Activated CD4-positive, alpha-beta T cell treated with anti-CD3 and anti-CD28 coated beads for 48 hours (primary cell): ENCODE data around the gene B9D2.
A peak's percentile ranks its signal among the peaks of the same experiment; 100 is the strongest.

ENCODE experiments used
- DNase-seq: peaks from one replicate; pipeline ENCODE4 v3.0.0-alpha.2; 2020

B9D2 gene

DNA sequence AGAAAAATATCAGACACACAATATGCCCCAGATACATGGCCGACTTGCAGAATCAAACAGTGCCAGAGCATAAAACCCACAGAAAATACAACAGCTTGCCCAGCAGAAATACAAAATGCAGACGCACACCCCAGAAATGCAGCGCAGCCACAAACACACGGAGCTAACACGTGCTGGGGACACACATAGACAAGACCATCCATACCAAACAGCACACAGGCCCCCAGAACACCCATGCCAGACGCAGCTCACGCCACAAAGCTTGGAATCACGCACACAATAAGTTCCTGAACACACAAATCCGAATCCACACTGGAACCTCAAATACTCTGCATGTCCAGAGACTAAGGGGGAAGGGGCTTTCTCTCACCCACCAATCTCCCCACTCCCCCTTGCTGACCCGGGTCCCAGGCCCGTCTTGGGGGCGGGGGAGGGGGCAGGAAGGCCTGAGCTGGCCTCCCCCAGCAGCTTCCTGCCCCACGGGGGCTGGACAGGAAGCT is 36.8 kb downstream of the B9D2 start:
- DNase-seq = peak; percentile 32

DNA sequence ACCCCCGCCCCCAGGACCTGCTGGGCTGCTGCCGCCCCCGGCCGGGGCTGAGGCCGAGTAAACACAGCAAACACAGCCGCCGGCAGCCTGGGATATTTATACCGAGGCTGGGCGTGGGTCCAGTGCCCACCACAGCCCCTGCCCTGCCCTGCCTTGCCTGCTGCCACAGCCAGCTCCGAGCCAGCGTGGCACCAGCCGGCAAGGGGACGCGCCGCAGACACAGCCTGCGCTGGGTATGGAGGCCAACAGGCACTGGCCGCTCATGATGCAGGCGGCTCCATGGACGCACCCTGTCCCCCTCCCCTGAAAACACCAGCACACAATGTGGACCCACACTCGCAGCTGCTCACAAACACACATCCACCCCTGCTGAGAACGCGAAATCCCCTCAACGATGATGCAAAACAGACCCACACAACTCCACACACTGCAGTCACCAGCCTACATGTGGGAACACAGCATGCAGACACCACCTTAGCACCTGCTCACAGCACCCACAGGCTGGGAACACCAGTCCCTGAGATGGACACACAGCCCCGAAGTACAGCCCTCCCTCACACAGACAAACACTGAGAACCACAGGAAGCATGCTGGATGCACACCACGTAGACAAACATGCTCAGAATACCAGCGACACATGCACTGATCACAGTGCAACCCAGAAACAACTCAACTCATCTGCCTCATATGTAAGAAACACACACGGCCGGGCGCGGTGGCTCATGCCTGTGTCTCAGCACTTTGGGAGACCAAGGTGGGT is 37.8 kb downstream of the B9D2 start:
- DNase-seq = peak; percentile 57

DNA sequence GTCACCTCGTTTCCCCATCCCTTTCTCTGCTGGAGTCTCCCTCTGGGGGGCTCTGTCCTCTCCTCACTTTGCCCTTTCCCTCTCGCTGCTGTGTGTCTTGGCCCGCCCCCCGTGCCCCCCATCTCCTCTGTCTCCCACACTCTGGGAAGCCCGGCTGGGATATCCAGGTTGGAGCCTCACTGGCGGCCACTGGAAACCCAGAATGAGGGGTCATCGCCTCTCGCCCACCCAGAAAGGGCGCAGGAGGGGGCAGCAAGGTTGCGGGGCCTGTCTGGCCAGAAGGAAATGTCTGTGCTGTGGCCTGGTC is 38.4 kb downstream of the B9D2 start:
- no peak for DNase-seq

DNA sequence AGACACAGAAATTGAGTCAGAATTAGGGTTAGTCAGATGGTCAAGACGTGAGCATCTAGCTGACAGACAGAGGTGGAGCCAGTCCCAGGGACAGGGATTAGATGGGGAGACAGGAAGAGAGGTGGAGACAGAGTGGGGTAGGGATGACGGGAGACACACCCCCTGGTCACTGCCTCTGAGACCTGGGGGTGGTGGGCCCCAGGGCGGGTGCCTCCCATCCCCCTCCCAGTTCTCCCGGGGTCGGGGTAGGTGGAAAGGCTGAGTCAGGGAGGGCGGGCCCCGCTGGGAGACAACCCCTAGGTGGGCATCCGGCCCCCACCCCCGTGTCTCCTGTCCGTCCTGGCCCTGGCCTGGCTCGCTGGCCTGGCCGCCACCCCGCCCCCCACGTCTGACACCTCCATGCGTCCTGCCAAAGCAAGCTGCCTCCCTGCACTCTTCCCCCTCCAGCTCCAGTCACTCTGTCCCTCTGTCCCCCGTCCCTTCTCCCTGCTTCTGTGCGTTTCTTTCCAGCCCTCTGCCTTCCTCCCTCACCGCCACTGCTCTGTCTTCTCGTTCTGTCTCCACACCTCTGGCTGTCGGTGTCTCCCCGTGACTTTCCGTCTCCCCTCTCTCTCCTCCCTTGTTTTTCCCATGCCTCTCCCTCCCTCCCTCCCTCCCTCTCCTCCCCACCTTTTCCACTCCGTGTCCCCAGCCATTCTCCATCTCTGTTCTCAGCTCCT is 38.9 kb downstream of the B9D2 start:
- no peak for DNase-seq

GRCh38 chr19:41324231-41324702 is 39.7 kb downstream of the B9D2 start:
- DNase-seq = no peak

GRCh38 chr19:41323430-41324125 is 40.4 kb downstream of the B9D2 start:
- no peak for DNase-seq

DNA sequence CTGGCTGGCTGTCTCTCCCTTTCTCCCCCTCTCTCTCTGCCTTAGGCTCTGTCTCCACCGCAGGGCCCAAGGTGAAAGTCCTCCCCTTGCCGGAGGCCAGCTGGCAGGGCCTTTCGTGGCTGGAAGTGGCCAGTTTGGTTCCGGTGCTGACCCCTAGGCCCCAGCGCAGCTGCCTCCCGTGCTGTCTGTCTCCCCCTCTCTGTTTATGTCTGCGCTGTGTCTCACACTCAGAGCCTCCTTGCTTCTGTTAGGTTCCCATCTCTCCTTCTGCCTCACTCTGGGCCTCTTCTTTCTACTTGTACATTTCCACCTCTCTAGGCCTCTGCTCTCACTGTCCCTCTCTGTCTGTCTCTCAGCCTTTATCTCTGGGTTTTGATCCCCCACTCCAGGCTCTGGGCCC is 40.9 kb downstream of the B9D2 start:
- DNase-seq = no peak

GRCh38 chr19:41322451-41322850 is 41.5 kb downstream of the B9D2 start:
- DNase-seq = no peak

DNA sequence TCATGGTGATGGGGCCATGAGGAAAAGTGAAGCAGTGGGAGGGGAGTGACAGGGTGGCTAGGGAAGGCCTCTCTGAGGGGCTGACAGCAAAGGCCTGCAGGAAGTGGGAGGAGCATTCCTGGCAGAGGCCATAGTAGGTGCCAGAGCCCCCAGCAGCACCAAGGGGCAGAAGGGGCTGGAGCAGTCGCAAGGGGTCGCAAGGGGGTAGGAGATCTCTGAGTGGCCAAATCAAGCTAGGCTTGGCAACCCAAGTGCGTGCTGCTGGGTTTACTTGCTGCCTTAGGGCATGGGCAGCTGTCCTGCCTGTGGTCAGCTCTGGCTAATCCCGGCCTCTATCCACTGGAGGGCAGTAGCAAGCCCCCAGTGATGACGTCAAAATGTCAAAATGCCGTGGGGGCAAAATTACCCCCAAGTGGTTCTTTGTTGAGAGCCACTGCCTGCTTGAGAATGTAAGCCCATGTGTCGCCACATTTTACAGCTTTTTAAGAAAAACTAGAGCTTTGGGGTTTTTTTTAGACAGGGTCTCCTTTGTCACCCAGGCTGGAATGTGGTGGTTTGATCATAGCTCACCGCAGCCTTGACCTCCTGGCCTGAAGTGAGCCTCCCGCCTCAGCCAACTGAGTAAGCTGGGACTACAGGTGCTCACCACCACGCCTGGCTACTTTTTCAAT is 42.2 kb downstream of the B9D2 start:
- no peak for DNase-seq

GRCh38 chr19:41321204-41321599 is 42.7 kb downstream of the B9D2 start:
- no peak for DNase-seq

DNA sequence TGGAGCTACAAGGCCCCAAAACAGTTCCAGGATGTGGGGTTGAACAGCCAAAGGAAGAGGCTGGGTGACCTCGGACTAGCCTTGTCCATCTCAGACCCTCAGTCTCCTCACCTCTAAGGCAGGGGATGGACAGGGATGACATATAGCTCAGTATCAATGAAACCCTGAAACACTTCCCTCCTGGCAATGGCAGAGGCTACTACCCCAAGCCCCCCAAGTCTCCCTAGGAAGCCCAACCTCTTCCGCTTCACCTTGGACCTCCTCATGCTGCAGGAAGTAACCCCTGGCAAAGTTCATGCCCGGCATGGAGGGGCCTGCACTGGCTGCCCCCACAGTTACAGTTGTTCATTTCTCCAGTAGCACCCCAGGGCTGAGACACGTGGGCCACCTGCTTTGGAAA is 43.4 kb downstream of the B9D2 start:
- no peak for DNase-seq

DNA sequence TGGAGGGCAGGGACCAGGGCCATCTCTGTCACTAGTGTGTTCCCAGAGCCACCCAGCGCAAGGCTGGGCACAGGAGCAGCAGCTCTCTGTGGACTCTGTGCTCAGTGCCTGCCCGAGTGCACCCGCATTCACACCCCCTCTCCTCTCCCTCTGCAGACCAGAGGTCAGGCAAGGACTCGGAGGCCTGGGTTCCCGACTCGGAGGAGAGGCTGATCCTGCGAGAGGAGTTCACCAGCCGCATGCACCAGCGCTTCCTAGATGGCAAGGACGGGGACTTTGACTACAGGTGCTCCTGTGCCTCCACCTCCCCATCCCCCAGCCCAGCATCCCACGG is 43.8 kb downstream of the B9D2 start:
- DNase-seq = no peak

GRCh38 chr19:41319500-41320184 is 44.3 kb downstream of the B9D2 start:
- no peak for DNase-seq

DNA sequence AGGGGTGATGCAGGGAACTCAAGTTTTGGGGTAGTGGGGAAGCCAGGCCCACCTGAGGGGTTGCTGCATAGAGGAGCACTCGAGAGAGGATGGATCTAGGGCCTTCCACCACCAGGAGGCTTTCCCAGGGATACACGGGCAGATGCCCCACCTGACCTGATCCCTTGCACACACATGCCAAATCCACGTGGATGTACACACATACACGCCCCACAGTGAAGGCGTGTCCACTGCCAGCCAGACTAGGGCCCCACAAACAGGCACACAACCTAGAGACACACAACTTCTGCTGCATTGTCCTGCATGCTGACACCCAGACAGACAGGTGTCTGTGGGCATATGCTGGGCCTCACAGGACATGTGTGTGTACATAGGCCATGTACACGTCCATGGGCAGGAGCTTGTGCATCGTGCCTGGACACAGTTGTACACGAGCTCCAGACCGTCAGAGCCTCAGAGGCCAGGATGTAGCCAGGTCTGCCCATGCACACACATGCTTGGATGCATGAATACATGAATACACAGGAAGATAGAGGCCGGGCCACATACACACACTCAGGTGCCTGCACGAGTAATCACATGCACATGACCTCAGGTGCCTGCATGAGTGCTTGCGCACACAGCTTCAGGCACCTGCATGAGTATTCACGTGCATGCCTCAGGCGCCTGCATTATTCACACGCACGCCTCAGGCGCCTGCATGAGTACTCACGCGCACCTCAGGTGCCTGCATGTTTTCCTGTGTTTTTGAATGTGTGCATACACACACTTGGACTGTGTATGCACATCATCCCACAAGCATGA is 45.1 kb downstream of the B9D2 start:
- DNase-seq = no peak

DNA sequence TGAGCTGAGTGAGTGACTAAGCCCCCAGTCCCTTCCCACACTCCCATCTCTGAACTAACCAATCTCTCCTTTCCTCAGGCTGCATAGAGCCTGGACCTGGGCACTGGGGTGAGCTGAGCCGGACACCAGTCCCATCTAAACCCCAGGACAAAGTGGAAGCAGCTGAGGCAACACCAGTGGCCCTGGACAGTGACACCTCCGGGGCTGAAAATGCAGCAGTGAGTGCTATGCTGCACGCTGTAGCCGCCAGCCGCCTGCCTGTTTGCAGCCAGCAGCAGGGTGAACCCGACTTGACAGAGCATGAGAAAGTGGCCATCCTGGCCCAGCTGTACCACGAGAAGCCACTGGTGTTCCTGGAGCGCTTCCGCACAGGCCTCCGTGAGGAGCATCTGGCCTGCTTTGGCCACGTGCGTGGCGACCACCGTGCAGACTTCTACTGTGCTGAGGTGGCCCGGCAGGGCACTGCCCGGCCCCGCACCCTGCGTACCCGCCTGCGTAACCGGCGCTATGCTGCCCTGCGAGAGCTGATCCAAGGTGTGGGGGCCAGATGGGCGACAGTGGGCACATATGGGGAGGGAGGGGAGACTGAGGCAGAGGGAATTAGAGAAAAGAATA is 47.5 kb downstream of the B9D2 start:
- no peak for DNase-seq

GRCh38 chr19:41311613-41312012 is 52.3 kb downstream of the B9D2 start:
- no peak for DNase-seq

DNA sequence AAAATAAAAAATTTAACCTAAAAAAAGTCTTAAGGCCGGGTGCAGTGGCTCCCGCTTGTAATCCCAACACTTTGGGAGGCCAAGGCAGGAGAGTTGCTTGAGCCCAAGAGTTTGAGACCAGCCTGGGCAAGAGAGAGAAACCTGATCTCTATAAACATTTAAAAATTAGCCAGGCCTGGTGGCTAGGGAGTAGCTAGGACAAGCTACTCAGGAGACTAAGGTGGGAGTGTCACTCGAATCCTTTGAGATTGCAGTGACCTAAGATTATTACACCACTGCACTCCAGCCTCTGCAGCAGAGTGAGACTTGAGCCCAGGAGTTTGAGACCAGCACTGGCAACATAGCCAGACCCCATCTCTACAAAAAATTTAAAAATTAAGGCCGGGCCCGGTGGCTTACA is 52.9 kb downstream of the B9D2 start:
- no peak for DNase-seq

GRCh38 chr19:41310033-41310831 is 53.7 kb downstream of the B9D2 start, which contains the start of gene CCDC97:
CCDC97 (plus strand) TSS chr19:41310172; CDS start chr19:41310311, 139 bp downstream.
- peak; percentile 91 for DNase-seq

DNA sequence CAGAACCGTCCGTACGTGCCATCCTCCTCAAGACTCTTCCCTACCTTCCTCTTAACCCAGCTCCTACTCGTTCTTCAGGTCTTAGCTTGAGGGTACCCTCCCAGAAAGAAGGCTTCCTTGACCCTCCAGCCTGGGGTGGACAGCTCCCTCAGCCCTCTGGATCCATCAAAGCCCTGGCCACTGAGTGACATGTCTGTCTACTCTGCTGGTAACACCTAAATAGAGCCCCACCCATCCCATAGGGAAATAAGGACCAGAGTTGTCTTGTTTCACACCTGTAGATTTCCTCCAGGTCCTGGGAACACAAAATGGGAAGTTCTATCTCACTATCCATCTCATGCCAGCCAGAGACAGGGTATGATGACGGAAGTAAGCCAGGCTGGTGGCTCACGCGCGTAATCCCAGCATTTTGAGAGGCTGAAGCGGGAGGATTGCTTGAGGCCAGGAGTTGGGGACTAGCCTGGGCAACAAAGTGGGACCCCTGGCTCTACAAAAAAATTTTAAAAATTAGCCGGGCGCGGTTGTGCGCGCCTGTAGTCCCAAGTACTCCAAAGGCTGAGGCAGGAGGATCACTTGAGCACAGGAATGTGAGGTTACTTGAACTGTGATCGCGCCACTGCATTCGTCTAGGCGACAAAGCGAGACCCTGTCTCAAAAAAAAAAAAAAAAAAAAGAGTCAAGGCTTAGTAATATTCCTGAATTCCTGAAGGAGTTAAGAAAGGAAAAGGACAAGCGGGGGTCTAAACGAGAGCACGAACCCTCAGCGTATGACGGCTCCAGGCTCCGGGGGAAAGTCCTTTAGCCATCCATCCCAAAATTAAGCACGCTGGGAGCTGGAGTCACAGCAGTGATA is 54.5 kb downstream of the B9D2 start:
- DNase-seq = peak; percentile 33
